Measurements from ENCODE around the gene AQP3. TPM values are rescaled to one million over a fixed set of nuclear protein-coding genes. Genes with fewer than 3 reads are reported as not detected.

Gene AQP3
- total RNA-seq, 4 donors from 2014 or later: 7.1 to 15.3 (median 12.4) TPM

DNA sequence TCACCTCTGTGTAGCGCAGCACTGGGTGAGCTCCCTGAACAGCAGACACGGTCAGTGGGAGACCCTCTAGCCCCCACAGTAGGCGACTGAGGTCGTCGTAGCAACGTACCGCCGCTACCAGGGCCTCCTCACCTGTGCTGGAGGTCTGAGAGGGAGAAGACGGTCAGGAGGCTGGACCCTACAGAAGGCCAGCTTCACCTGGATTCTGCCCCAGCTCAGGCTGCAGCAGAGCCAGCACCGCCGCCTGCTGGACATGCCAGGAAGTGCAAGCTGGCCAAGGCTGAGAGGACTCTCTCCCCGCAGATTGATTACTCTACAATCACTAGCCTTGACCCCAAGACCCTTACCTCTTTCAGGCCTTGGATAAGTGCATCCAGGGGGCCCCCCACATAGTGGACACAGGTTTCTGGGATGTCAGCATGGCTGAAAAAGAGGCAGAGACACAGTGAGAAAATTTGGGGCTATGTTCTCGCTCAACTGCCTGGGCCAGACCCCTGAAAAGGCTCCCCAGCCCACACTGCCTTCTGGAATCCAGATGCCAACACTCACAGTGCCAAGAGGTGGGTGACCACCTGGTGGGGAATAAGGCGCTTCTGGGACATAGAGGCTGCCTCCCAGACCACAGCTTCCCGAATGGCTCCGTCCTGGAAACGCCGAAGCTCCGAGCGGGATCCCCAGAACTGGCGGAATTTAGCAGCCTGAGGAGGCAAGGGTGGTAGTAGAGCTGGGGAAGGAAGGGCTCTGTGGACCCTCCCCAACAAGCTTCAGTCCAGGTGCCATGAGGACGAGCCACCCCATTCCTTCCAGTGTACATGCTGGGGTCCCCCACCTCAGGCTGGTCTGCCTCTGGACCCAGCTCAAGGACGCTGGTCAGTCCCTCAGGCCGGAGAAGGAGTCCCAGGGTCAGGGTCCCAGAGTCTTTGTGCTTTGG lies 19.4 kb upstream of the AQP3 start:
- Histone ChIP-seq H3K9me3 (no peaks in the 10 kb centered on the region), H3K27me3 (no peaks in the 10 kb centered on the region), H3K27ac (no peak overlapping the region), H3K36me3 (peaks cover 0 to 60% (median 20%) of the 10 kb centered on the region in 4 donors), H3K4me1 (peaks cover 0 to 2% (median 0%) of the 10 kb centered on the region in 4 donors), H3K4me3 (no peak overlapping the region)
- intact Hi-C loops (cut with DNase I; ENCODE audit: low total_unique reads): loop anchor here (10.0 kb wide), 1 partner anchor 92 kb away; no protein-coding TSS in a partner anchor
- TF ChIP-seq EP300 (IDR thresholded peaks at IDR 0.05; ENCODE audit: low read depth) (no peak), CTCF (IDR thresholded peaks at IDR 0.05) (peak; percentile 95 to 98 (median 97))
- in situ Hi-C loops (cut with MboI; ENCODE audit: low pct_ligation_motif_present in 1 of 4, low pct_unique_long_range_greater_than_20kb in 1 of 4, low sequenced_read_pairs in 3 of 4): loop anchor here in 1 of 4 donors (25.0 kb wide), 1 partner anchor 105 kb away; no protein-coding TSS in a partner anchor
- WGBS, 2 donors (ENCODE audit: low coverage in 1 of 2): 78% methylated on average over 24 of the region's 24 CpGs; no CpG with 5 or more reads in 1 of the 2 donors
- peak; percentile 78 for DNase-seq

- H3K4me3 ChIP-seq: no peak overlapping the region
- in situ Hi-C loops (cut with MboI; ENCODE audit: low pct_ligation_motif_present in 1 of 4, low pct_unique_long_range_greater_than_20kb in 1 of 4, low sequenced_read_pairs in 3 of 4) (loop anchor here in 1 of 4 donors (25.0 kb wide), 1 partner anchor 104 kb away; no protein-coding TSS in a partner anchor), intact Hi-C loops (cut with DNase I; ENCODE audit: low total_unique reads) (loop anchor here (10.0 kb wide), 1 partner anchor 91 kb away; no protein-coding TSS in a partner anchor)
- TF ChIP-seq CTCF (IDR thresholded peaks at IDR 0.05): no peak
- TF ChIP-seq POLR2AphosphoS5 (IDR thresholded peaks at IDR 0.05): no peak
- no peak for TF ChIP-seq POLR2A (IDR thresholded peaks at IDR 0.05)
- no peak for TF ChIP-seq EP300 (IDR thresholded peaks at IDR 0.05; ENCODE audit: low read depth)
- H3K4me1 ChIP-seq: peaks cover 0 to 11% (median 3%) of the 10 kb centered on the region in 4 donors
- H3K9me3 ChIP-seq: no peaks in the 10 kb centered on the region
- no peak for DNase-seq
- 93% methylated on average over 27 of the region's 27 CpGs; no CpG with 5 or more reads in 1 of the 2 donors for WGBS, 2 donors (ENCODE audit: low coverage in 1 of 2)
- no peak overlapping the region for H3K27ac ChIP-seq
- H3K36me3 ChIP-seq: peaks cover 0 to 50% (median 20%) of the 10 kb centered on the region in 4 donors
- no peaks in the 10 kb centered on the region for H3K27me3 ChIP-seq
These were observed 18.5 kb upstream of the AQP3 start for GRCh38 chr9:33465596-33466564.

- in situ Hi-C loops (cut with MboI; ENCODE audit: low pct_ligation_motif_present in 1 of 4, low pct_unique_long_range_greater_than_20kb in 1 of 4, low sequenced_read_pairs in 3 of 4) (loop anchor here in 1 of 4 donors (25.0 kb wide), 1 partner anchor 103 kb away; no protein-coding TSS in a partner anchor), intact Hi-C loops (cut with DNase I; ENCODE audit: low total_unique reads) (loop anchor here (10.0 kb wide), 1 partner anchor 90 kb away; no protein-coding TSS in a partner anchor)
- no peaks in the 10 kb centered on the region for H3K9me3 ChIP-seq
- DNase-seq: no peak
- H3K4me3 ChIP-seq: no peak overlapping the region
- TF ChIP-seq POLR2AphosphoS5 (IDR thresholded peaks at IDR 0.05) (no peak), EP300 (IDR thresholded peaks at IDR 0.05; ENCODE audit: low read depth) (no peak), CTCF (IDR thresholded peaks at IDR 0.05) (no peak), POLR2A (IDR thresholded peaks at IDR 0.05) (no peak)
- 97 to 100% methylated on average over 2 to 9 of the region's 9 CpGs for WGBS, 2 donors (ENCODE audit: low coverage in 1 of 2)
- no peaks in the 10 kb centered on the region for H3K27me3 ChIP-seq
- peaks cover 0 to 49% (median 20%) of the 10 kb centered on the region in 4 donors for H3K36me3 ChIP-seq
- peaks cover 0 to 11% (median 3%) of the 10 kb centered on the region in 4 donors for H3K4me1 ChIP-seq
- H3K27ac ChIP-seq: no peak overlapping the region
These were observed 17.7 kb upstream of the AQP3 start for GRCh38 chr9:33465096-33465495.
